Measurements from ENCODE around the gene RAMACL. TPM values are rescaled to one million over a fixed set of nuclear protein-coding genes. Genes with fewer than 3 reads are reported as not detected.
A peak's percentile ranks its signal among the peaks of the same experiment; 100 is the strongest.

Gene RAMACL
- total and polyA plus RNA-seq, 4 experiments from 2014 or later = 0.30 to 0.41 (median 0.40) TPM

- intact Hi-C loops (cut with micrococcal nuclease) = no loop called here
- H3K27ac ChIP-seq (ENCODE audit: low read depth, low read length) = no peak overlapping the region
- no peaks in the 10 kb centered on the region for H3K9me3 ChIP-seq (ENCODE audit: control insufficient read depth in 1 of 2, low read length in 2 of 2)
- H3K9me3 Mint-ChIP-seq = no peaks in the 10 kb centered on the region
- peaks cover 20% of the 10 kb centered on the region for H3K4me1 ChIP-seq (ENCODE audit: insufficient read depth, low read length)
- no peak for DNase-seq
- H3K36me3 ChIP-seq (ENCODE audit: insufficient read depth, low read length) = no peaks in the 10 kb centered on the region
- H3K4me1 Mint-ChIP-seq = peaks cover 12 to 25% (median 15%) of the 10 kb centered on the region in 4 donors
- peaks cover 8% of the 10 kb centered on the region for H3K27me3 ChIP-seq (ENCODE audit: insufficient read depth, low read length)
- no peak overlapping the region for H3K4me3 Mint-ChIP-seq
- peaks cover 0 to 6% of the 10 kb centered on the region in 2 donors for H3K36me3 Mint-ChIP-seq
- peaks cover 12 to 37% of the 10 kb centered on the region in 2 donors for H3K27me3 Mint-ChIP-seq
- ChIA-PET POLR2A (ENCODE audit: partially characterized antibody) (no interaction called here), CTCF (ENCODE audit: partially characterized antibody) (interaction anchor here (1.4 kb wide), 1 partner anchor 348 kb away, joined by 3 read pairs; no protein-coding TSS in a partner anchor)
- H3K4me3 ChIP-seq (ENCODE audit: low read length in 2 of 2) = no peak overlapping the region
- H3K27ac Mint-ChIP-seq = peak overlapping the region in 1 of 7 donors; percentile 36
Measured at GRCh38 chr6:166624275-166624674, 37.8 kb upstream of the RAMACL start.

GRCh38 chr6:166623318-166623717, 36.8 kb upstream of the RAMACL start:
- Mint-ChIP-seq H3K27me3 (peaks cover 9 to 37% of the 10 kb centered on the region in 2 donors), H3K9me3 (no peaks in the 10 kb centered on the region), H3K36me3 (peaks cover 3 to 6% of the 10 kb centered on the region in 2 donors), H3K4me1 (peaks cover 9 to 22% (median 11%) of the 10 kb centered on the region in 4 donors), H3K4me3 (no peak overlapping the region), H3K27ac (no peak overlapping the region)
- no peaks in the 10 kb centered on the region for H3K9me3 ChIP-seq (ENCODE audit: control insufficient read depth in 1 of 2, low read length in 2 of 2)
- no peak overlapping the region for H3K27ac ChIP-seq (ENCODE audit: low read depth, low read length)
- peaks cover 8% of the 10 kb centered on the region for H3K27me3 ChIP-seq (ENCODE audit: insufficient read depth, low read length)
- CTCF ChIA-PET (ENCODE audit: partially characterized antibody) = interaction anchor here (1.4 kb wide), 1 partner anchor 347 kb away, joined by 3 read pairs; no protein-coding TSS in a partner anchor
- H3K36me3 ChIP-seq (ENCODE audit: insufficient read depth, low read length) = no peaks in the 10 kb centered on the region
- DNase-seq = no peak
- peaks cover 13% of the 10 kb centered on the region for H3K4me1 ChIP-seq (ENCODE audit: insufficient read depth, low read length)
- POLR2A ChIA-PET (ENCODE audit: partially characterized antibody) = interaction anchor here (1.3 kb wide), 1 partner anchor 34 kb away, joined by 3 read pairs; no protein-coding TSS in a partner anchor
- no peak overlapping the region for H3K4me3 ChIP-seq (ENCODE audit: low read length in 2 of 2)
- intact Hi-C loops (cut with micrococcal nuclease) = no loop called here

DNA sequence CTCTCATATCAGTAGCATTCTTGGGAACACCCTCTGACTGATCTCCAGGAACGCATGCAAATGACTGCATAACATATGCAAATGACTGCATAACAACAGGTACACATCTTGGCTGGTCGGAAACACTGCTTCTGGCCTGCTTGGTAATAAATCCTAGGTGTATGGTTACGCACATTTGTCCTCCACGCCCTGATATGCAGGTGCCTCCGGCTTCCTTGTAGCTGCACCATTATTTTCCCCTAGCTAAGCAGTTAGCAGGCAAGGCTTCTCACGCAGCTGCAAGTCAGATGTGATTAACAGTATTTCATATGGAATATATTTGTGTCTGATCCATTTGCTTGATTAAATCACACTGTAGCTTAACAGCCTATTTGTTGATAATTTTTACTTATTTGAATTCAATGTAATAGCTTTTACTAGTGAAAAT, 34.6 kb upstream of the RAMACL start:
- Mint-ChIP-seq H3K4me1 (peaks cover 4 to 6% (median 5%) of the 10 kb centered on the region in 4 donors), H3K4me3 (no peak overlapping the region), H3K9me3 (no peaks in the 10 kb centered on the region), H3K27me3 (peaks cover 9 to 31% of the 10 kb centered on the region in 2 donors), H3K27ac (no peak overlapping the region), H3K36me3 (peaks cover 0 to 5% of the 10 kb centered on the region in 2 donors)
- Histone ChIP-seq H3K27me3 (ENCODE audit: insufficient read depth, low read length) (peaks cover 5% of the 10 kb centered on the region), H3K9me3 (ENCODE audit: control insufficient read depth in 1 of 2, low read length in 2 of 2) (no peaks in the 10 kb centered on the region), H3K27ac (ENCODE audit: low read depth, low read length) (no peak overlapping the region), H3K36me3 (ENCODE audit: insufficient read depth, low read length) (no peaks in the 10 kb centered on the region), H3K4me3 (ENCODE audit: low read length in 2 of 2) (no peak overlapping the region), H3K4me1 (ENCODE audit: insufficient read depth, low read length) (peaks cover 2% of the 10 kb centered on the region)
- ChIA-PET CTCF (ENCODE audit: partially characterized antibody) (interaction anchor here (1.6 kb wide), 1 partner anchor 186 kb away, joined by 3 read pairs; no protein-coding TSS in a partner anchor), POLR2A (ENCODE audit: partially characterized antibody) (no interaction called here)
- no peak for DNase-seq
- intact Hi-C loops (cut with micrococcal nuclease) = no loop called here

DNA sequence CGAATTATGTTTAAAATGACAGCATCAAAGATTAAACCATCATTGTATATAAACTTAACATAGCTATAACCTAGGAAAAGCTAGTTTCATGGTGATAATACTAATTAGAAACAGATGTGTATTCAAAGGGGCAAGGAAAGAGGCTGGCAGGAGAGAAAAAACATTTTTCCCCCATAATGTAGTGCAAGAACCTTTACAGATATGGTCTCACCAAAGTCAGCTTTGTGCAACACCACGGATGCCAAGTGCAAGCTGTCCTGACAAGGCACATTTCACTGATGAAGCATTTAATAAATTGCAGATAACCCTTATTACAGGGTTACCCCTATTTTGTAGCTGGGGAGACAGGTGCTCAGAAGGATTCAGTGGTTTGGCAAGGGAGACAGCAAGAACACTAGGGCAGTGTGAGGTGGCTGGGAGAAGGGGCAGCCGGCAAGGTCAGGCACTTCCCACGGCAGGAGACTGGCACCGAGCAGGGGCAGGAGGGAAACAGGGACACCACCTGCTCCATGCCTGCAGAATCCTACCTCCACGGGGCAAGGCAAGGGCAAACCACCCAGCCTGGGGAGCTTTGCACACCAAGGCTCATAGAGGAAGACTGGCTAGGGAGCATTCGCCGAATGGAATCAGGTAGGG, 34.1 kb upstream of the RAMACL start:
- POLR2A ChIA-PET (ENCODE audit: partially characterized antibody) = no interaction called here
- intact Hi-C loops (cut with micrococcal nuclease) = no loop called here
- H3K27me3 ChIP-seq (ENCODE audit: insufficient read depth, low read length) = peaks cover under 1% of the 10 kb centered on the region
- DNase-seq = no peak
- H3K27ac ChIP-seq (ENCODE audit: low read depth, low read length) = no peak overlapping the region
- Mint-ChIP-seq H3K36me3 (peaks cover 0 to 5% of the 10 kb centered on the region in 2 donors), H3K27me3 (peaks cover 4 to 26% of the 10 kb centered on the region in 2 donors), H3K27ac (no peak overlapping the region), H3K4me1 (peaks cover 0 to under 1% (median under 1%) of the 10 kb centered on the region in 4 donors), H3K4me3 (no peak overlapping the region), H3K9me3 (no peaks in the 10 kb centered on the region)
- CTCF ChIA-PET (ENCODE audit: partially characterized antibody) = interaction anchor here (1.6 kb wide), 1 partner anchor 185 kb away, joined by 3 read pairs; no protein-coding TSS in a partner anchor
- H3K4me3 ChIP-seq (ENCODE audit: low read length in 2 of 2) = no peak overlapping the region
- H3K36me3 ChIP-seq (ENCODE audit: insufficient read depth, low read length) = no peaks in the 10 kb centered on the region
- no peaks in the 10 kb centered on the region for H3K9me3 ChIP-seq (ENCODE audit: control insufficient read depth in 1 of 2, low read length in 2 of 2)
- H3K4me1 ChIP-seq (ENCODE audit: insufficient read depth, low read length) = no peaks in the 10 kb centered on the region

- H3K4me3 ChIP-seq (ENCODE audit: low read length in 2 of 2) = no peak overlapping the region
- Mint-ChIP-seq H3K9me3 (no peaks in the 10 kb centered on the region), H3K4me1 (no peaks in the 10 kb centered on the region), H3K27ac (no peak overlapping the region), H3K36me3 (peaks cover 0 to 5% of the 10 kb centered on the region in 2 donors), H3K4me3 (no peak overlapping the region), H3K27me3 (peaks cover 2 to 22% of the 10 kb centered on the region in 2 donors)
- no peaks in the 10 kb centered on the region for H3K36me3 ChIP-seq (ENCODE audit: insufficient read depth, low read length)
- no peak overlapping the region for H3K27ac ChIP-seq (ENCODE audit: low read depth, low read length)
- intact Hi-C loops (cut with micrococcal nuclease) = no loop called here
- no peaks in the 10 kb centered on the region for H3K9me3 ChIP-seq (ENCODE audit: control insufficient read depth in 1 of 2, low read length in 2 of 2)
- no peak for DNase-seq
- H3K27me3 ChIP-seq (ENCODE audit: insufficient read depth, low read length) = no peaks in the 10 kb centered on the region
- no peaks in the 10 kb centered on the region for H3K4me1 ChIP-seq (ENCODE audit: insufficient read depth, low read length)
- CTCF ChIA-PET (ENCODE audit: partially characterized antibody) = no interaction called here
- POLR2A ChIA-PET (ENCODE audit: partially characterized antibody) = no interaction called here
Measured at GRCh38 chr6:166619912-166620311, 33.4 kb upstream of the RAMACL start.

GRCh38 chr6:166618866-166619761, 32.6 kb upstream of the RAMACL start:
- Histone ChIP-seq H3K9me3 (ENCODE audit: control insufficient read depth in 1 of 2, low read length in 2 of 2) (no peaks in the 10 kb centered on the region), H3K36me3 (ENCODE audit: insufficient read depth, low read length) (no peaks in the 10 kb centered on the region), H3K4me3 (ENCODE audit: low read length in 2 of 2) (no peak overlapping the region), H3K27me3 (ENCODE audit: insufficient read depth, low read length) (no peaks in the 10 kb centered on the region), H3K4me1 (ENCODE audit: insufficient read depth, low read length) (no peaks in the 10 kb centered on the region), H3K27ac (ENCODE audit: low read depth, low read length) (no peak overlapping the region)
- Mint-ChIP-seq H3K36me3 (peaks cover 0 to 5% of the 10 kb centered on the region in 2 donors), H3K27me3 (peaks cover 2 to 19% of the 10 kb centered on the region in 2 donors), H3K9me3 (no peaks in the 10 kb centered on the region), H3K4me3 (no peak overlapping the region), H3K4me1 (no peaks in the 10 kb centered on the region), H3K27ac (peak overlapping the region in 1 of 7 donors; percentile 60)
- CTCF ChIA-PET (ENCODE audit: partially characterized antibody) = no interaction called here
- POLR2A ChIA-PET (ENCODE audit: partially characterized antibody) = no interaction called here
- intact Hi-C loops (cut with micrococcal nuclease) = no loop called here
- DNase-seq = no peak

- peaks cover 0 to 5% of the 10 kb centered on the region in 2 donors for H3K36me3 Mint-ChIP-seq
- no peak overlapping the region for H3K27ac ChIP-seq (ENCODE audit: low read depth, low read length)
- intact Hi-C loops (cut with micrococcal nuclease) = no loop called here
- H3K4me1 Mint-ChIP-seq = peaks cover 0 to 1% (median 0%) of the 10 kb centered on the region in 4 donors
- no peaks in the 10 kb centered on the region for H3K36me3 ChIP-seq (ENCODE audit: insufficient read depth, low read length)
- H3K4me3 ChIP-seq (ENCODE audit: low read length in 2 of 2) = no peak overlapping the region
- no peaks in the 10 kb centered on the region for H3K4me1 ChIP-seq (ENCODE audit: insufficient read depth, low read length)
- H3K9me3 Mint-ChIP-seq = no peaks in the 10 kb centered on the region
- H3K27ac Mint-ChIP-seq = no peak overlapping the region
- H3K4me3 Mint-ChIP-seq = no peak overlapping the region
- peaks cover 2 to 16% of the 10 kb centered on the region in 2 donors for H3K27me3 Mint-ChIP-seq
- no peaks in the 10 kb centered on the region for H3K9me3 ChIP-seq (ENCODE audit: control insufficient read depth in 1 of 2, low read length in 2 of 2)
- ChIA-PET CTCF (ENCODE audit: partially characterized antibody) (no interaction called here), POLR2A (ENCODE audit: partially characterized antibody) (no interaction called here)
- no peaks in the 10 kb centered on the region for H3K27me3 ChIP-seq (ENCODE audit: insufficient read depth, low read length)
- no peak for DNase-seq
Measured at GRCh38 chr6:166618251-166618650, 31.8 kb upstream of the RAMACL start.
